GM18951 (cell line): ENCODE data around the gene DAPK2.

ENCODE experiments used
- POLR2A ChIP-seq: IDR thresholded peaks from 4 replicates; pipeline ENCODE4 v1.6.1; 2011; ENCODE audit warnings: mild to moderate bottlenecking; ENCODE audit not compliant: insufficient read length, insufficient read depth; ENCODE audit errors: extremely low read depth
- in situ Hi-C: fragments of 300-500 bp; cut with MboI; formaldehyde crosslinking; loops from one replicate; pipeline ENCODE4 v1.12.0; 2022; ENCODE audit warnings: low sequenced_read_pairs, mixed read lengths, inconsistent platforms; ENCODE audit not compliant: unreplicated experiment

Gene DAPK2

DNA sequence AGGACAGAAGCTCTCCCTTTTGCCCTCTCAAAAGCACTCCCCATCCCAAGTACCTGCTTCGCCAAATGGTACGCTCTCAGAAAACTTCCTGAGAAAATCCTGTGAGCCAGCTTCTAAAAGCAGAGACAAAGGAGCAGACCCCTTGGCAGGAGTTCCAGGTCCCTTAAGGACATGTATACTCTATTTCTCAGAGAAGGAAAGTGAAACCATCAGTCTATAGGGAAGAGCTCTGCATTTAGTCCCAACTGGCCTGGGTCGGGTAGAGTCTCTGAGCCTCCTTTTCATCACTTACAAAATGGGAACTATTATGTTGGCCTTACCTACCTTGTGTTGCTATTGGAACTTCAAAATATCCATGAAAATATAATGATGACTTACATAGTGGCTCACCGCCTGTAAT, 19.7 kb downstream of the DAPK2 start:
- no peak for TF ChIP-seq POLR2A
- in situ Hi-C loops, result no loop called here

DNA sequence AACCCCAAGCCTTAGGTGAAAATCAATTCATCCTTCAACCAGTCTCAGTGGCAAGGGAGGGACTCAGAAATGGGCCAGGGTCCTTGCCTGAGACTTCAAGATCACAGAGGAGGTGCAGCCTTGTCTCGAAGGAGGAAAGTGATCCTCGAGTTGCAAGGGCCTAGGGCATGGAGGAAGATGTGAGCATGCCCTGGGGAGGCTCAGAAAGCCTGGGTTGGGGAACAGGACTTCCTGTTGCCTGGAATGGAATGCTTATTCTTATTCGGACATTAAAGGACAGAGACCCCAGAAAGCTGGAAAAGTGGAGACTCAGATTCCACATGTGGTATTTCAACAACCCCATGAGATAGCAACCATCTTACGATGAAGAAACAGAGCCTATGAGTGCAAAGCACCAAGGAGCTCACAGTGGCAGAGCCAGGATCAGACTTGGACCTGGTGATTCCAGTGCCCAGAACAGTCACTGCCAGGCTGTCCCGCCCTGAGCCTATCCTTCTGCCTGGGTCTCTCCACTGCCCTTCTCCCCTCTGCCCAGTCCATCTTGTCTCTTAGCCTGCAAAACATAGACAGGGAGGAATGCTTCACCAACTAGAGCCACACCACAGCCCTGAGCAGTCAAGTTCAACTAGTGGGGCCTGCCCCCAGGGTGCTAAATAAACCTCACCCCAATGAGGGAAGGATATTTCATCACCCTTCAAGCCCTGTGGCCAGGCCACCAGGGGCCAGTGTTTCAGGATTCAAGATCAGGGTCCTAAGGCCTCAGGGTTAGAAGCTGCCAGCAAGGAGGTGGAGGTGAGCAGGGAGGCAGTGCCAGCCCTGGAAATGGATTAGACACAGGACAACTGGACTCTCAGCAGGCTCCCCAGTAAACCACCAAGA, 21.9 kb downstream of the DAPK2 start:
- no peak for TF ChIP-seq POLR2A
- in situ Hi-C loops, result no loop called here

DNA sequence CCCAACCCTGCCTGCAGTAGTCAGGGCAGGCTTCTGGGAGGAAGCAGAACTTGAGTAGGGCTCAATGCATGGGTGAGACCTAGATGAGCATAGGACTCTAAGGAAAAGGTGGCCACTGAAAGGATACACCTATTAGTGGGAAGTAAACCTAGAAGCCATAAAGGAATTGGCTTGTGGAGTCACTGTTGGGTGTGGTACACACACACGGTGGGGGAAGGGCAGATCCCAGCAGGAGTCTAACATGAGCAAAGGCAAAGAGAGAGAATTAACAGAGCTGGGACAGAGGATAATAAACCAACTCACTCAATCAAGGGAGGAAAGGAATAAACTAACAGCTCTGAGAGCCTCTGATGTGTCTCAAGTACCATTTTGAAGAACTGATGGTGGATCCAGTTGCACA, 23.1 kb downstream of the DAPK2 start:
- in situ Hi-C loops, result no loop called here
- TF ChIP-seq POLR2A, result no peak

DNA sequence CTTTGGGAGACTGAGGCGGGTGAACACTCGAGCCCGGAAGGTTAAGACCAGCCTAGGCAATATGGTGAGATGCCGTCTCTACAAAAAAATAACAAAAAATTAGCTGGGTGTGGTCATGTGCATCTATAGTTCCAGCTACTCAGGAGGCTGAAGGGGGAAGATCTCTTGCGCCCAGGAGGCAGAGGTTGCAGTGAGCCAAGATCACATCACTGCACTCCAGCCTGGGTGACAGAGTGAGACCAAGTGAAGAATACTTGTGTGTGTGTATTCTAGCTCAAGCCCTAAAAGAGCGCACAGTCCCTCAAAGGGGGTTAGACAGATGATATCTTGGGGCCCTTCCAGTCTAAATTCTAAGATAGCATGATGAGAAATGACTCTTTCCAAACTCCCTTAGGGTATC, 23.7 kb downstream of the DAPK2 start:
- no peak for TF ChIP-seq POLR2A
- in situ Hi-C loops, result no loop called here

DNA sequence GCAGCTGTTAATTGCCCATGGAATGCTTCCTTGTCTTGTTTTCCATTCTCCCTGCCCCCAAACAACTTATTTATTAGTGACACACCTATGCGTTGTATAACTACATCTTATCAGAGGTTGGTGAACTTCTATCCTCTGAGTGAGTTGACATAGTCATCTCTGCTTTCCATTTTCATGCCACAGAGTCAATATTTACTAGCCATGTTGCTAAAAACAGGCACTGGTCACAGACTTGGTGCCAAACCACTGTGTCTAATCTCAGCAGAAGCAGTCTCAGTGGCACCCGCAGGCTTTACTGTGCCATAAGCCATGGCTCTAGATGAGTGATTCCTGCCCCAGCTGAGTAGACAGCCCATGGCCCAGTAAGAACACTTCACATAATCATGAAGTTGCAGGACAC, 26.5 kb downstream of the DAPK2 start:
- no peak for TF ChIP-seq POLR2A
- in situ Hi-C loops, result no loop called here

DNA sequence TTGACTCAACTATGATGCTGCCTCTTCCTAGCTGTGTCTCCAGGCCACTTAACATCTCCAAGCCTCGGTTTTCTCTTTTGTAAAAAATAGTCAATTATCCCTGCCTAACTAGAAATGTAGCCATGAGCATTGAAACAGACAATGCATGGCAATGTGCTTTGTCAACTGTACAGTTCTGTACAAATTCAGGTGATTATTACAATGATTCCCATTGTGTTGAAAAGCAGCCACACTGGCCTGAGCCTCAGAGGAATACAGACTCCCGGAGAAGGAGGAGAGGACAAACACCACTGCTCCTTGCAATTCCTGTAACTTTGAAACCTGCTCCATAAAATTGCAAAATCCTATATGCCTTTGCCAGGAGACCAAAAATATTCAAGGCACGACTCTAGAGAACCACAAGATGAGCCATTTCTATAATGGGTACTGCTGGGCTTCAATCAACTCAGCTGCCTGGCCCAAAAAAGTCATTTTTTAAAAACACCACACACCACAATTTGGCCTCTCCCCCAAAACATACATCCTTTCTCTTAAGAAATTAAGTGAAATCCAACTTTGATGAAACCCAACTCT, 28.6 kb downstream of the DAPK2 start:
- in situ Hi-C loops, result no loop called here
- no peak for TF ChIP-seq POLR2A

DNA sequence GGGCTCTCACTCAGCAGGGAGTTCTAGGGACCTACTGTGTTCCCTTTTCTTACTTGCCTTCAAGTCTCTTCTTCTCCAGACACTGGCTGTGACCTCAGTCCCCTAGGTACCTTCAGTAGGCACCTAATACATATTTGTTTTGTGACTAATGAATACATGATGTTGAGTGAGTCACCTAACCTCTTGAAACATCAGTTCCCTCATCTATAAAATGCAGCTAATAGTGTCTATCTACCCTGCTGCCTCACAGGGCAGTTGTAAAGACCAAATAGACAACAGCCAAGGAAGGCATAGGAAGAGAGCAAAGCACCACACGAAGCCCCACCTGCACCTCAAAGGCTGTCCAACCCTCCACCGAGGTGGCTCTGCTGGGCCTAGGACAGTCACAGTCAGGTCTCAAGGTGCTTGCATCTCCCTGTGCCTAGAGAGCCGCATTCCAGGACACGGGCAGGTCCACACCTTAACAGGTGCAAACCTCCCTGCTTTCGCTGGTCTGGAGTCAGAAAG, 29.1 kb downstream of the DAPK2 start:
- TF ChIP-seq POLR2A, result no peak
- in situ Hi-C loops, result no loop called here

DNA sequence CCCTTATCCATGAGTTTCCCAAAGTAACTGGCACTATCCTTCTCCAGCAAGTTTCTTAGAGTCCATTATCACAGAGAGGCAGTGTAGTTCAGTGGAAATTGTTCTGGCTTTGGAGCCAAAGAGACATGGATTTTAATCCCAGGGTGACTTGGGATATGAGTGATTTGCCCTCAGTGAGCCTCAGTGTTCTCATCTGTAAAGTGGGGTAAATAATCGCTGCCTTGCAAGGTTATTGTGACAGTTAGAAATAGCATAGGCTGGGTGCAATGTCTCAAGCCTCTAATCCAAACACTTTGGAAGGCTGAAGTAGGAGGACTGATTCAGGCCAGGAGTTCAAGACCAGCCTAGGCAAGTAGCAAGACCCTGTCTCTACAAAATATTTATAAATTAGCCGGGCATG, 30.0 kb downstream of the DAPK2 start:
- no peak for TF ChIP-seq POLR2A
- in situ Hi-C loops, result no loop called here

DNA sequence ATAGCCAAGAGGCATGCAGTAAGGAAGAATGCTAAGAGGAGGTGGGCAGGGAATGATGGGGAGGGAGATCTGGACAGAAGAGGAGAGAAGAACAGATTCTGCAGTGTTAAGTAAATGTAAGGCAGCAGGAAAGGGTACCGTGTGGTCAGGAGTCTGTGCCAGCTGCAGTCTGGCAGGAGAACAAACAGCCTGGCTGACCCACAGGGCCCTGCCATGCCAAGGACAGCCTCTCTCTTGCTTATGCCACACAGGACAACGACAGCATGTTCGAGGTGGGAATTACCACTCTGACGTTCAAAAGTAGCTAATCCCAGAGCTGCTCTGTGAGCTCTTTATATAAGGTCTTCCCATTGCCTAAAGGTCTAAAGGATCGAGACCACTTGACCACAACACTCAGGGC, 31.3 kb downstream of the DAPK2 start:
- no peak for TF ChIP-seq POLR2A
- in situ Hi-C loops, result no loop called here

DNA sequence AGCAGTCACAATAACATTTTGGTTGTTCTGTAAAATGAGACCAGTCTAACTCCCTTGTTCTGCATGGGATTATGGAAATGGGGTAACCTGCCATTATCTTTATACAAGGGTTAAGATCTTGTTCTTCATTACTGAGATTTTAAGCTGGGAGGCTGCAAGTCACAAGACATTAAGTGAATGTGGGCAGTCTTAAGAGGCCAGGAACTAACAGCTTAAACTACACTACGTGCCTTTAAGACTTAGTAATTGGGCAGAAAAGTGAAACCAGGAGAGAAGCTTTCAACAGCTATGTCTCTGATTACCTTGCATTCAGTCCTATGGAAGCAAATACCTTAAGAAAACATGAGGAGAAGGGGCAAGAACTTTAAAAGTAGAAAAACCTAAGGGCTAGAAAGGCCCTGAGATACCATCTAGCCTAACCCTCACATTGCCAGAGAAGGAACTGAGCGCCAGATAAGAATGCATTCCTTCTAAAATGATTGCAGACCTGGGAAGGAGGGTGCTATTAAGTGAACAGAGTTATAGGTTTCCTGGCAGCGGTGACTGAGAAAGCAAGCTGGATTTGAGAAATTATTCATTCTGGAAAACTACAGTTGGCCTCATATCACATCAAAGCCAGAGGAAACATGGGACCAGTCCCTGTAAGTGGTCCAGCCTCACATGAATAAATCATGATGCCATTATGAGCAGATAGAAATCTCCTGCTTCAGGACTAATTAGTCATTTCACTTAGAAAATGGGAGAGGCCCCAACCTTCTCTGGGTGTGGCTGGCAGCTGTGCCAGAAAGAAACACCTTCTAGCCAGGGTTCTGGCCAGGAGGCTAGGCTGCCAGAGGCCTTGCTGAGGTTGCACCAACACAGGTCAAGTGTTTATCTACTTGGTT, 32.9 kb downstream of the DAPK2 start:
- in situ Hi-C loops, result no loop called here
- no peak for TF ChIP-seq POLR2A

DNA sequence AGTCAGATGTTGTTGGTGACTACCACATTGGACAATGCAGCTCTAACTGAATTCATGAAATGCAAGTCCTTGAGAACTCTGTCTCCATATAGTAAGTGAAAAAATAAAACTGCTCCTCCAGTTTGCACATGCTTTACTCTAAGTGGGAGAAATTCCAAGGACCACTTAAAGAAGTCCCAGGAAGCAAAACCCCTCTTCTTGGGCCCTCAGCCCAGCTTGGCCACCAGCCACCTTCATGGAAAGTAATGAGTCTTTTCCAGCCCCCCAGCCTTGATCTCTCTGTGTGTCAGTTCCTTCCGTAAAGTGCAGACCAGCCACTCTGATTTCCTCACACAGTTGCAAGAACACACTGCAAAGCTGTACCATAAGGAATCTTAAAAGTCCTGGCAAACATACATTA, 34.5 kb downstream of the DAPK2 start:
- TF ChIP-seq POLR2A, result no peak

DNA sequence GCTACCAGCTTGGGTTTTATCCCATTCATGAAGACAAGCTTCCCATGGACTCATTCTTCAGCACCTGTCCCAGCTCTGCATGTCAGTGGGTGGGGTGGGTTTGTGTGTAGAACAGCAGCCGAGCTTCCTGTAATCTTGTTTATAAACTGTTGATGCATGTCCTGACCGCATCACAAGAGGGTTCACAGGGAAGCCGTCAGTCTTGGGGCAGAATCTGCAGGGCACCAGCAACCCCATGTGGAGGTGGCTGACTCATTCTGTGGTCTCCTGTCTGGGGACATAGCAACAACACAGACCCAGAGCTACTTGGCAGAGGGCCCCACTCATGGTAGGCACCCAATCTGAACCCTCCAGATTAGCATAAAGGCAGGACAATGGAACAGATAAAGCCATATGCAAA, 35.6 kb downstream of the DAPK2 start:
- in situ Hi-C loops, result no loop called here
- TF ChIP-seq POLR2A, result no peak

More for the DNA sequence above, 34.5 kb downstream of the DAPK2 start:
- in situ Hi-C loops, result no loop called here

DNA sequence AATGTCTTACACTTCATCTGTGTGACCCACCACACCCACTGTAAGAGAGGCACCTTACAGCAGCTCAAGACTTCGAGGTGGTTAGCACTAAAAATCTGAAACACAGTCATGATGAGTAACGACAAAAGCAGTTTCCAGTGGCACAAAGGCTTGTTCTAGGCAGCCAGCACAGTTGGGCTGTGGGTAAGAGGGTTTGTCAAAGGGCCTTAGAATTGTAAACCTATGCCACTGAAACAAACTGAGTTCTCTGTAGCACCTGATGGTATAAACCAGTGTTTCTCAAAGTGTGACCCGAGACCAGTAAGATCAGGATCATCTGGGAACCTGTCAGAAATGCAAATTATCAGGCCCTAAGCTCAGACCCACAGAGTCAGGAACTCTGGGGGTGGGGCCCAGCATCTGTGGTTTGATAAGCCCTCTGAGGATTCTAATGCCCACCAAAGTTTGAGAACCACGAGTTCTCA, 36.5 kb downstream of the DAPK2 start:
- TF ChIP-seq POLR2A, result no peak
- in situ Hi-C loops, result no loop called here
